PC-3 (cell line): Measurements from ENCODE around the gene MRPL28. TPM values are rescaled to one million over a fixed set of nuclear protein-coding genes. Genes with fewer than 3 reads are reported as not detected.

Source experiments
- ATAC-seq: fragments of 200-7000 bp; cut with Tn5 transposase; 2 replicates; pipeline ENCODE4 v1.9.1; 2020; ENCODE audit warnings: mild to moderate bottlenecking, moderate library complexity
- BruUV-seq: library from RNA; stranded (reverse); fragments of 400-500 nt; replicated peaks from 2 replicates; lab custom pipeline; 2021; lab: Mats Ljungman, UMichigan
- CTCF ChIA-PET: fragments of 300-600 bp; sonication (Branson Sonifier 250); formaldehyde crosslinking; loops from one replicate; lab custom pipeline; 2022; ENCODE audit warnings: antibody characterized with exemption; lab: Charles Lee
- POLR2A ChIA-PET: fragments of 300-600 bp; sonication (Branson Sonifier 250); formaldehyde crosslinking; loops from one replicate; lab custom pipeline; 2022; ENCODE audit warnings: antibody characterized with exemption; ENCODE audit not compliant: unreplicated experiment; lab: Charles Lee
- DNase-seq: peaks from one replicate; pipeline ENCODE4 v3.0.0-alpha.2; 2015
- H2AFZ ChIP-seq: fragments of 300-600 bp; sonication (generic); 2 replicates; pipeline ENCODE4 v1.6.0; 2016; ENCODE audit warnings: antibody characterized with exemption, low read length
- H3F3A ChIP-seq: fragments of 300-600 bp; sonication (generic); one replicate; pipeline ENCODE4 v1.6.0; 2017; ENCODE audit warnings: antibody characterized with exemption, low read length, control low read depth, mild to moderate bottlenecking; ENCODE audit not compliant: unreplicated experiment
- H3K27ac ChIP-seq: fragments of 300-600 bp; sonication (generic); 2 replicates; pipeline ENCODE4 v1.5.1; 2016; ENCODE audit warnings: mild to moderate bottlenecking, low read length
- H3K27me3 ChIP-seq: fragments of 300-600 bp; sonication (generic); 2 replicates; pipeline ENCODE4 v1.6.1; 2016; ENCODE audit warnings: low read length, mixed read lengths
- H3K36me3 ChIP-seq: fragments of 300-600 bp; sonication (generic); 2 replicates; pipeline ENCODE4 v1.6.1; 2016; ENCODE audit warnings: low read depth, mixed run types, low read length, mixed read lengths
- H3K4me1 ChIP-seq: fragments of 300-600 bp; sonication (generic); 2 replicates; pipeline ENCODE4 v1.5.1; 2016; ENCODE audit warnings: low read length; ENCODE audit not compliant: insufficient read depth
- H3K4me2 ChIP-seq: fragments of 300-600 bp; sonication (generic); 2 replicates; pipeline ENCODE4 v1.6.0; 2016; ENCODE audit warnings: low read length
- H3K4me3 ChIP-seq: fragments of 300-600 bp; sonication (generic); 2 replicates; pipeline ENCODE4 v1.5.1; 2016; ENCODE audit warnings: mild to moderate bottlenecking, low read length, mixed read lengths
- H3K79me2 ChIP-seq: fragments of 300-600 bp; sonication (generic); 2 replicates; pipeline ENCODE4 v1.6.1; 2017; ENCODE audit warnings: low read length, mixed read lengths
- H3K9ac ChIP-seq: fragments of 300-600 bp; sonication (generic); 2 replicates; pipeline ENCODE4 v1.6.0; 2016; ENCODE audit warnings: mild to moderate bottlenecking, low read length
- H3K9me2 ChIP-seq: fragments of 300-600 bp; sonication (generic); replicated peaks from 2 replicates; pipeline ENCODE4 v1.6.1; 2016; ENCODE audit warnings: mixed run types, low read length, mixed read lengths
- H3K9me3 ChIP-seq: fragments of 300-600 bp; sonication (generic); 2 replicates; pipeline ENCODE4 v1.6.1; 2016; ENCODE audit warnings: low read length, mixed read lengths
- H4K20me1 ChIP-seq: fragments of 300-600 bp; sonication (generic); 2 replicates; pipeline ENCODE4 v1.6.1; 2016; ENCODE audit warnings: low read length, mixed read lengths
- EZH2 ChIP-seq: fragments of 300-600 bp; sonication (generic); IDR thresholded peaks from one replicate; pipeline ENCODE4 v1.6.1; 2017; ENCODE audit warnings: antibody characterized with exemption, mild to moderate bottlenecking, low read length; ENCODE audit not compliant: unreplicated experiment
- EZH2phosphoT487 ChIP-seq: fragments of 300-600 bp; sonication (generic); IDR thresholded peaks from 2 replicates; pipeline ENCODE4 v1.6.1; 2018; ENCODE audit warnings: mild to moderate bottlenecking, antibody characterized with exemption, low read length, borderline replicate concordance
- intact Hi-C: fragments of 100-400 bp; cut with micrococcal nuclease; formaldehyde crosslinking; loops from 2 replicates; pipeline ENCODE4 v1.9.0; 2023
- total RNA-seq: library from RNA; depleted of rRNA; stranded (reverse); fragments of >200 nt; gene quantifications from 2 replicates; pipeline ENCODE4 v1.2.3, GENCODE V29; 2014
- TF ChIP-seq, protein P1 (sequence below): fragments of 300-600 bp; sonication (generic); conservative IDR thresholded peaks from 2 replicates; pipeline ENCODE4 v1.5.1; 2017; ENCODE audit warnings: antibody characterized with exemption, low read depth, mild to moderate bottlenecking, low read length

MRPL28 gene
- total RNA-seq, 1 experiment from 2014 or later, result 154 TPM

DNA sequence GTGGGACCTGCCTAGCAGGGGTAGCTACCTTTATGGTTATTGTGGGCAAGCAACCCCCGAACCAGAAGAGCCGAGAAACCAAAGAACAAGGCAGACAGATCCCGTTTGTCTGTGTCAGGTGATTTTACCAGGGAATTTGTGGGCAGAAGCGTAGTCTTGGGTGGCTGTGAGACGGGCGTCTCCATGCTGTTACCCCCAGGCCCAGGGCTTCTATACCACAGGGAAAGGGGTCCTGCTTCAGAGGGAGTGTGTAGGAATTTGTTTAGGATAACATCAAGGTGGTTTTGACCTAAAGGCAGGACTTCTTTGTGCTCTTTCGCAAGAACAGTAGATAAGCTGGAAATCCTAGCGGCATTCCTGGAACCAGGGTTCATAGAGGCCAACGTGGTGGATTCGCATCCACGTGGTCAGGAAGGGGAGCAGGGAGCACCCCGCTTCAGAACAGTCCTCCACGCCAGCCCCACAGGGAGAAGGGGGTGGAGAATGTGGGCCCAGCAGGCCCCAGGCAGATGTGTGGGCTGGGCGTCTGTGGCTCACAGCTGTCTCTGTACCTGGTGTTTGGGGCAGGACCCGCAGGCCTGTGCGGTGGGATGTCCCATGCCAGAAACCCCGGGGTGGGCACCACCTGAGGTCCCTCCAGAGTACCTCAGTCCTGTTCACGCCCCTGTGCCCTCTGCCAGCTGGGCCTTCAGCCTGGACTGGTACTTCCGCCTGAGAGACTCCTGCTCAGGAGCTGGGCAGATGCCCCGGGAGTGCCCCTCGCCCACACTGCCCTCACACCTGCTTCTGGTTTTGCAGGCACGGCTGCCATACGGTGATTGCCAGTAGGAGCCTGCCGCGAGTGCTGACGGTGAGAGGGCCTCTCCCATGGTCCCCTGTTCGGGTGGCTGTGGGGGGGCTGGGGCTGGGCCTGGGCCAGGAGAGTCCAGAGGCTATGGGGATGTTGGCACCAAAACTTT, 35.5 kb upstream of the MRPL28 start:
- Histone ChIP-seq H3K4me1 (no peaks in the 10 kb centered on the region), H2AFZ (no peak overlapping the region), H3K4me3 (no peak overlapping the region), H3K79me2 (peaks cover 10% of the 10 kb centered on the region), H3K36me3 (no peaks in the 10 kb centered on the region), H3K9ac (no peak overlapping the region), H3K27ac (no peak overlapping the region), H3K9me2 (no peaks in the 10 kb centered on the region), H3K27me3 (no peaks in the 10 kb centered on the region), H4K20me1 (no peaks in the 10 kb centered on the region), H3K4me2 (no peak overlapping the region), H3K9me3 (no peaks in the 10 kb centered on the region), H3F3A (no peaks in the 10 kb centered on the region)
- no peak for TF ChIP-seq EZH2phosphoT487
- no peak for TF ChIP-seq EZH2
- TF ChIP-seq, protein P1, sequence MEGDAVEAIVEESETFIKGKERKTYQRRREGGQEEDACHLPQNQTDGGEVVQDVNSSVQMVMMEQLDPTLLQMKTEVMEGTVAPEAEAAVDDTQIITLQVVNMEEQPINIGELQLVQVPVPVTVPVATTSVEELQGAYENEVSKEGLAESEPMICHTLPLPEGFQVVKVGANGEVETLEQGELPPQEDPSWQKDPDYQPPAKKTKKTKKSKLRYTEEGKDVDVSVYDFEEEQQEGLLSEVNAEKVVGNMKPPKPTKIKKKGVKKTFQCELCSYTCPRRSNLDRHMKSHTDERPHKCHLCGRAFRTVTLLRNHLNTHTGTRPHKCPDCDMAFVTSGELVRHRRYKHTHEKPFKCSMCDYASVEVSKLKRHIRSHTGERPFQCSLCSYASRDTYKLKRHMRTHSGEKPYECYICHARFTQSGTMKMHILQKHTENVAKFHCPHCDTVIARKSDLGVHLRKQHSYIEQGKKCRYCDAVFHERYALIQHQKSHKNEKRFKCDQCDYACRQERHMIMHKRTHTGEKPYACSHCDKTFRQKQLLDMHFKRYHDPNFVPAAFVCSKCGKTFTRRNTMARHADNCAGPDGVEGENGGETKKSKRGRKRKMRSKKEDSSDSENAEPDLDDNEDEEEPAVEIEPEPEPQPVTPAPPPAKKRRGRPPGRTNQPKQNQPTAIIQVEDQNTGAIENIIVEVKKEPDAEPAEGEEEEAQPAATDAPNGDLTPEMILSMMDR, result no peak
- no TSS peak for BruUV-seq
- DNase-seq (no peak), ATAC-seq (no peak)
- POLR2A ChIA-PET, result no interaction called here
- intact Hi-C loops, result no loop called here
- CTCF ChIA-PET, result no interaction called here

- Histone ChIP-seq H3K9me3 (no peaks in the 10 kb centered on the region), H3K4me3 (no peak overlapping the region), H3K79me2 (peaks cover 14% of the 10 kb centered on the region), H3F3A (no peaks in the 10 kb centered on the region), H3K9ac (no peak overlapping the region), H3K27ac (no peak overlapping the region), H4K20me1 (no peaks in the 10 kb centered on the region), H2AFZ (no peak overlapping the region), H3K36me3 (no peaks in the 10 kb centered on the region), H3K4me2 (no peak overlapping the region), H3K4me1 (peaks cover 6% of the 10 kb centered on the region; the same call in 1 of the 2 replicates), H3K9me2 (no peaks in the 10 kb centered on the region), H3K27me3 (no peaks in the 10 kb centered on the region)
- ATAC-seq (no peak), DNase-seq (no peak)
- intact Hi-C loops, result no loop called here
- ChIA-PET POLR2A (no interaction called here), CTCF (no interaction called here)
- TF ChIP-seq EZH2 (no peak), EZH2phosphoT487 (no peak)
- TF ChIP-seq, protein P1, result no peak
- no TSS peak for BruUV-seq
Observed at GRCh38 chr16:404971-405486, 34.7 kb upstream of the MRPL28 start.
